Cardiac muscle cell (in vitro differentiated cells and primary cell): ENCODE results near the gene PRKG1. TPM values are rescaled to one million over a fixed set of nuclear protein-coding genes. Genes with fewer than 3 reads are reported as not detected.
A peak's percentile ranks its signal among the peaks of the same experiment; 100 is the strongest.

Source experiments
- DNase-seq, 2 donors: peaks; one replicate each; pipeline versions ENCODE4 v3.0.0 to v3.0.0-alpha.2; 2010 to 2017; ENCODE audit warnings: low read depth in 1 of 2, low spot score in 1 of 2
- H3K27ac ChIP-seq: fragments of 200-600 bp; sonication (generic); 2 replicates; pipeline ENCODE4 v1.5.1; 2016
- H3K27me3 ChIP-seq: fragments of 200-600 bp; sonication (generic); 2 replicates; pipeline ENCODE4 v1.6.0; 2016; ENCODE audit warnings: control low read depth
- H3K36me3 ChIP-seq: fragments of 200-600 bp; sonication (generic); 2 replicates; pipeline ENCODE4 v1.5.1; 2016; ENCODE audit warnings: control low read depth
- H3K4me1 ChIP-seq: fragments of 200-600 bp; sonication (generic); 2 replicates; pipeline ENCODE4 v1.8.1; 2017; ENCODE audit warnings: low read depth, mild to moderate bottlenecking, mixed run types
- H3K4me3 ChIP-seq: fragments of 200-600 bp; sonication (generic); 2 replicates; pipeline ENCODE4 v1.5.1; 2016; ENCODE audit warnings: mild to moderate bottlenecking
- H3K9me3 ChIP-seq: fragments of 200-600 bp; sonication (generic); 2 replicates; pipeline ENCODE4 v1.5.1; 2017; ENCODE audit warnings: low read depth, mild to moderate bottlenecking, control low read depth
- polyA plus RNA-seq: library from polyadenylated mRNA; unstranded; fragments of >200 nt; fragmentation: Nextera tagmentation; extraction: Ambion mirVana; gene quantifications from 2 replicates; pipeline ENCODE4 v1.2.1, GENCODE V29; 2016
- total RNA-seq: library from RNA; depleted of rRNA; stranded (reverse); fragments of >200 nt; gene quantifications from 2 replicates; pipeline ENCODE4 v1.2.3, GENCODE V29; 2016
- TF ChIP-seq, protein P1 (sequence below): IDR thresholded peaks from 2 replicates; pipeline ENCODE4 v1.5.1; 2012; ENCODE audit warnings: low read depth, mild to moderate bottlenecking, low read length

The PRKG1 gene
- total and polyA plus RNA-seq, 2 experiments from 2014 or later = 2.9 to 13.3 TPM

DNA sequence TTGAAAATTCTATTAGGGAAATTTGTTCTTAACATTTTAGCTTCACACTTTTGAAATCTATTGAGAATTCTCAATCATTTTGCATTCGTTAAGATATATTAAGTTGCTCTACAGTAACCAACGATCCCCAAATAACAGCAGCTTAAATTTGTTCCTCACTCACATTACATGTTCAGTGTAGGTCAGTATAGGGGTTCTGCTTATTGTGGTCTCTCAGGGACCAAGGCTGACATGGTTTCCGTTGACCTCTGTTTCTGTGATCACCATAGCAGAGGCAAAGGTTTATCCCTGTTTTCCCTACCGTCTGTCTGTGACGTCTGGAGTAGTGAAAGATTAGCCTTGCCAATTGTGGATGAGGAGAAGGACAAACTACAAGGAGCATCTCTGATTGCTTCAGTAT lies 860.1 kb downstream of the PRKG1 start:
- H3K36me3 ChIP-seq = no peaks in the 10 kb centered on the region
- H3K27ac ChIP-seq = no peak overlapping the region
- no peaks in the 10 kb centered on the region for H3K9me3 ChIP-seq
- no peaks in the 10 kb centered on the region for H3K27me3 ChIP-seq
- TF ChIP-seq, protein P1, sequence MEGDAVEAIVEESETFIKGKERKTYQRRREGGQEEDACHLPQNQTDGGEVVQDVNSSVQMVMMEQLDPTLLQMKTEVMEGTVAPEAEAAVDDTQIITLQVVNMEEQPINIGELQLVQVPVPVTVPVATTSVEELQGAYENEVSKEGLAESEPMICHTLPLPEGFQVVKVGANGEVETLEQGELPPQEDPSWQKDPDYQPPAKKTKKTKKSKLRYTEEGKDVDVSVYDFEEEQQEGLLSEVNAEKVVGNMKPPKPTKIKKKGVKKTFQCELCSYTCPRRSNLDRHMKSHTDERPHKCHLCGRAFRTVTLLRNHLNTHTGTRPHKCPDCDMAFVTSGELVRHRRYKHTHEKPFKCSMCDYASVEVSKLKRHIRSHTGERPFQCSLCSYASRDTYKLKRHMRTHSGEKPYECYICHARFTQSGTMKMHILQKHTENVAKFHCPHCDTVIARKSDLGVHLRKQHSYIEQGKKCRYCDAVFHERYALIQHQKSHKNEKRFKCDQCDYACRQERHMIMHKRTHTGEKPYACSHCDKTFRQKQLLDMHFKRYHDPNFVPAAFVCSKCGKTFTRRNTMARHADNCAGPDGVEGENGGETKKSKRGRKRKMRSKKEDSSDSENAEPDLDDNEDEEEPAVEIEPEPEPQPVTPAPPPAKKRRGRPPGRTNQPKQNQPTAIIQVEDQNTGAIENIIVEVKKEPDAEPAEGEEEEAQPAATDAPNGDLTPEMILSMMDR = no peak
- no peak overlapping the region for H3K4me3 ChIP-seq
- no peak for DNase-seq
- H3K4me1 ChIP-seq = no peaks in the 10 kb centered on the region

DNA sequence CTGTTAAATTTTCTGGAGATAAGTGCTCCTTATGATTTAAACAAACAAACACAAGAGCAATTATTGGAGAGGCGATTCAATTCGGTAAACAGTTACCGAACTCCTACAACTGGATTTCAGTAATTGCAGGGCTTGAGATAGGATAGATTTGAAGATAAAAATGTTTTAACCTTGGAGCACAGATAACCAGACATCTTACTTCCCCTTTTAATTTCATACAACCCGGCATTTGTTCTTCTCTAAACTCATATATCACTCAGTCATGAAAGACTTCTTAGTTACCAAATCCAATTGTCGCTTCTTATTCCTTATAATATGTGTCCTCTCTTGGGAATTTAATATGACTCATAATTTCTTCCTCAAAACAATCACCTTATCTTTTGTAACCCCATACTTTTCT lies 861.1 kb downstream of the PRKG1 start:
- H3K4me1 ChIP-seq = no peaks in the 10 kb centered on the region
- no peaks in the 10 kb centered on the region for H3K27me3 ChIP-seq
- TF ChIP-seq, protein P1 = no peak
- no peak for DNase-seq
- no peak overlapping the region for H3K4me3 ChIP-seq
- no peaks in the 10 kb centered on the region for H3K9me3 ChIP-seq
- no peaks in the 10 kb centered on the region for H3K36me3 ChIP-seq
- H3K27ac ChIP-seq = no peak overlapping the region

DNA sequence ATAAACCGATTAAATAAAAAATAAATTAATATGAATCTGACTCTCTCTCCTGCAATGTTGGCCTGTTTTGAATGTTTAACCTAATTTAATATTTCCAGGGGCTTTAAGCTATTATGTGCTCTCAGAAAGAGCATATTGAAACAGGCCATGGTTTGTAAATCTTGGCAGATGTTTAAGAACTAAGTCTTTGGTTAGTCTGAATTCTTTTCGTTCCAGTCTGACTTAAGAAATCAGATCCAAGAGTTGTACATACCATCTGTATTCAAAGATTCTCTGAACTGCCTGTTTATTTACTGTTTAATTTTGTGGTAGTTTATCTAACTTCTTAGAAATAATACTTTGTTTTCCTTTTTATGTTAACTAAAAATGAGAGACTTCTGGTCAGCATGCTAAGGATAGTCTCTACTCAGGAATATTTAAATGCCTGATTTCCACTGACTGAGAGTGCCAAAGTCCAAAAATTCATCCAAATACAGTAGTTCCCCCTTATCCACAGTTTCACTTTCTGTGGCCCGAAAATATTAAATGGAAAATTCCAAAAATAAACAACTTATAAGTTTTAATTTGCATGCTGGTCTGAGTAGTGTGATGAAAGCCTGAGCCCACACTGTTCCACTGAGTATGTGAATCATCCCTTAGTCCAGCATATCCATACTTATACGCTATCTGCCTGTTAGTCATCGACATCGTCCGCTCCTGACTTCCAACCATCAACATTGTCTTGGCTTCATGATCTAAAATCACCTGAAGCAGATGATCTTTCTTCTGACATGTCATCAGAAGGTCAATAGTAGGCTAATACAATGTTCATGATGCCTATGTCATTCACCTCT lies 863.2 kb downstream of the PRKG1 start:
- H3K27me3 ChIP-seq = no peaks in the 10 kb centered on the region
- TF ChIP-seq, protein P1 = no peak
- no peak overlapping the region for H3K27ac ChIP-seq
- no peaks in the 10 kb centered on the region for H3K9me3 ChIP-seq
- H3K36me3 ChIP-seq = no peaks in the 10 kb centered on the region
- no peaks in the 10 kb centered on the region for H3K4me1 ChIP-seq
- peak in 1 of 2 donors; percentile 79 for DNase-seq
- H3K4me3 ChIP-seq = no peak overlapping the region

DNA sequence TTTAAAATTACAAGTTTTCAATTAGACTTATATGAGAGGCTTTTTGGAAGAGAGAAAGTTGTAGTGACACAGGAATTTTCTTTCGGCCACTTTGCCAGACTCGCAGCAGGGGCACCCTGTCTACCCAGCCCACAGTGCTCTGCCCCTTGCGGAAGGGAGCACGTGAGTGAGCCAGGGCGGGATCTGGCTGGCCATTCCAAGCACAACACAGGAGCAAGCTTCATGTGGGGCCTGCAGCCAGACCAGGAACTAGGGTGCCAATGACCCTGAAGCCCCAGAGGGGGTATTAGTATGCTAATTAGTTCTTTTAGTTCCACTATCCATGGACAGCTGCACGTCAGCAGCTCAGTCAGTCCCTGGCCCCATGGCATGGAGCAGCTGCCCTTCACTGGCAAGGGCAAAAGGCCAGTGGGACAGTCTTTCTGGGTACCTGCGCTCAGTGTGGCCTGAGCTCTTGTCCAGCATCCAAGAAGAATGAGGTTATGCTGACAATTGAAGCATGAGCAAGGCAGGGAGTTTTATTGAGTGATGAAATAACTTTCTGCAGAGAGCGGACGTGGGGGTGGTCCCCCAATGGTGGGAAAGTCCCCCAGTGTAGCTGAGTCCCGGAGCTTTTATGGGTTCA lies 876.2 kb downstream of the PRKG1 start:
- H3K36me3 ChIP-seq = no peaks in the 10 kb centered on the region
- no peaks in the 10 kb centered on the region for H3K9me3 ChIP-seq
- no peak overlapping the region for H3K27ac ChIP-seq
- no peak for DNase-seq
- H3K4me3 ChIP-seq = no peak overlapping the region
- TF ChIP-seq, protein P1 = no peak
- H3K27me3 ChIP-seq = no peaks in the 10 kb centered on the region
- H3K4me1 ChIP-seq = no peaks in the 10 kb centered on the region

DNA sequence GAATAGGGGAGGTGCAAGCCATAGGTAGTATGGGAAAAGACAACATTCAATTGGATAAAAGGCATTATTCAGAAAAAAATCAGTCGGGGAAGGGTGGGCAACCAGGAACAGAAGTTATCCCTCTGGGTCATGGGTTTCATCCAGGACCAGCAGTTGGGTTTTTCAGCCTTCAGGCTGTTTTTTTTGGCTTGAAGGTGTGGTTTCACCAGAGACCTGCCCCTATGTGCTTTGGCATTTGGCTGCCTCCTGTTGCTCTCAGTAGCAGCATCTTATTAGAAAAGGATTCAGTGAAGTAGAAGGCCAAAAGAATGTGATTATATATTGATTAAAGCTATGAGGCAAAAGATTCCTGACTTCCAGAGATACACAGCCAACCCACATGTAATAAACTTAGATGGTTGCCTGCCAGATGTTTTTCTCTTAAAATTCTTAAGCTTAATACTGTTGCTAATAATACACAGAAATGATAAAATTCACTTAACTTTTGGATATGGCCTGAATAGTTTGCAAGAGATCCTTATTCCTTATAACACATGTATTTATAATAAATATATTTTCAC lies 876.8 kb downstream of the PRKG1 start:
- H3K36me3 ChIP-seq = no peaks in the 10 kb centered on the region
- TF ChIP-seq, protein P1 = no peak
- H3K27me3 ChIP-seq = no peaks in the 10 kb centered on the region
- no peak overlapping the region for H3K27ac ChIP-seq
- H3K4me3 ChIP-seq = no peak overlapping the region
- DNase-seq = no peak
- H3K9me3 ChIP-seq = no peaks in the 10 kb centered on the region
- no peaks in the 10 kb centered on the region for H3K4me1 ChIP-seq
